Activated naive CD8-positive, alpha-beta T cell treated with anti-CD3 and anti-CD28 coated beads, Interleukin-2, amount 50 U/mL, for 24 hours (primary cell): Measurements from ENCODE around the gene HABP2.

Source experiments
- ATAC-seq: fragments of 150-1000 bp; cut with Tn5 transposase; one replicate; pipeline ENCODE4 v1.10.0; 2021
- DNase-seq: peaks from one replicate; pipeline ENCODE4 v3.0.0; 2021
- H3K27ac Mint-ChIP-seq: one replicate; pipeline ENCODE4 v1.8.0; 2021; ENCODE audit warnings: mild to moderate bottlenecking, mixed read lengths
- H3K27me3 Mint-ChIP-seq: one replicate; pipeline ENCODE4 v1.8.0; 2021; ENCODE audit warnings: mixed read lengths
- H3K36me3 Mint-ChIP-seq: one replicate; pipeline ENCODE4 v1.8.0; 2021; ENCODE audit warnings: low read depth, mixed read lengths
- H3K4me1 Mint-ChIP-seq: one replicate; pipeline ENCODE4 v1.8.0; 2021; ENCODE audit warnings: mixed read lengths
- H3K4me3 Mint-ChIP-seq: one replicate; pipeline ENCODE4 v1.8.0; 2021; ENCODE audit warnings: mild to moderate bottlenecking, moderate library complexity, mixed read lengths
- H3K9me3 Mint-ChIP-seq: one replicate; pipeline ENCODE4 v1.8.0; 2021; ENCODE audit warnings: mixed read lengths

The HABP2 gene

GRCh38 chr10:113538151-113538550, 14.7 kb upstream of the HABP2 start:
- Mint-ChIP-seq H3K4me3 (no peak overlapping the region), H3K9me3 (peaks cover 6% of the 10 kb centered on the region), H3K27me3 (peaks cover 12% of the 10 kb centered on the region), H3K4me1 (no peaks in the 10 kb centered on the region), H3K27ac (no peak overlapping the region), H3K36me3 (no peaks in the 10 kb centered on the region)
- DNase-seq (no peak), ATAC-seq (no peak)

- no peak for ATAC-seq
Observed at GRCh38 chr10:113539789-113540188, 13.1 kb upstream of the HABP2 start.

GRCh38 chr10:113540845-113541548, 11.9 kb upstream of the HABP2 start:
- no peak overlapping the region for H3K4me3 Mint-ChIP-seq
- ATAC-seq: peak; percentile 33
- H3K36me3 Mint-ChIP-seq: no peaks in the 10 kb centered on the region
- H3K27me3 Mint-ChIP-seq: peaks cover 6% of the 10 kb centered on the region
- H3K27ac Mint-ChIP-seq: no peak overlapping the region
- no peak for DNase-seq
- H3K9me3 Mint-ChIP-seq: no peaks in the 10 kb centered on the region
- no peaks in the 10 kb centered on the region for H3K4me1 Mint-ChIP-seq

More at GRCh38 chr10:113539789-113540188, 13.1 kb upstream of the HABP2 start:
- Mint-ChIP-seq H3K4me1 (no peaks in the 10 kb centered on the region), H3K9me3 (peaks cover 6% of the 10 kb centered on the region), H3K4me3 (no peak overlapping the region), H3K36me3 (no peaks in the 10 kb centered on the region), H3K27me3 (peaks cover 10% of the 10 kb centered on the region), H3K27ac (no peak overlapping the region)
- DNase-seq: no peak

GRCh38 chr10:113541549-113541927, 11.3 kb upstream of the HABP2 start:
- no peaks in the 10 kb centered on the region for H3K9me3 Mint-ChIP-seq
- no peak overlapping the region for H3K27ac Mint-ChIP-seq
- H3K27me3 Mint-ChIP-seq: peaks cover 6% of the 10 kb centered on the region

GRCh38 chr10:113543107-113543955, 9.5 kb upstream of the HABP2 start:
- Mint-ChIP-seq H3K4me1 (no peaks in the 10 kb centered on the region), H3K9me3 (no peaks in the 10 kb centered on the region), H3K36me3 (no peaks in the 10 kb centered on the region), H3K4me3 (no peak overlapping the region), H3K27me3 (peaks cover 6% of the 10 kb centered on the region), H3K27ac (no peak overlapping the region)
- ATAC-seq (no peak), DNase-seq (no peak)

More at GRCh38 chr10:113541549-113541927, 11.3 kb upstream of the HABP2 start:
- Mint-ChIP-seq H3K36me3 (no peaks in the 10 kb centered on the region), H3K4me3 (no peak overlapping the region), H3K4me1 (no peaks in the 10 kb centered on the region)
- DNase-seq: no peak
- no peak for ATAC-seq

- Mint-ChIP-seq H3K9me3 (no peaks in the 10 kb centered on the region), H3K27ac (no peak overlapping the region), H3K4me3 (no peak overlapping the region), H3K27me3 (peaks cover 3% of the 10 kb centered on the region), H3K4me1 (no peaks in the 10 kb centered on the region), H3K36me3 (no peaks in the 10 kb centered on the region)
- no peak for DNase-seq
- no peak for ATAC-seq
Observed at GRCh38 chr10:113544392-113544791, 8.5 kb upstream of the HABP2 start.

GRCh38 chr10:113547426-113547825, 5.4 kb upstream of the HABP2 start:
- H3K27me3 Mint-ChIP-seq: peaks cover 2% of the 10 kb centered on the region
- DNase-seq: no peak
- no peak overlapping the region for H3K27ac Mint-ChIP-seq

GRCh38 chr10:113549856-113550255, 3.0 kb upstream of the HABP2 start:
- DNase-seq (no peak), ATAC-seq (no peak)
- H3K36me3 Mint-ChIP-seq: no peaks in the 10 kb centered on the region
- no peak overlapping the region for H3K27ac Mint-ChIP-seq
- no peaks in the 10 kb centered on the region for H3K4me1 Mint-ChIP-seq
- peaks cover 5% of the 10 kb centered on the region for H3K27me3 Mint-ChIP-seq
- H3K9me3 Mint-ChIP-seq: no peaks in the 10 kb centered on the region
- H3K4me3 Mint-ChIP-seq: no peak overlapping the region

More at GRCh38 chr10:113547426-113547825, 5.4 kb upstream of the HABP2 start:
- ATAC-seq: no peak
- H3K9me3 Mint-ChIP-seq: no peaks in the 10 kb centered on the region
- no peaks in the 10 kb centered on the region for H3K36me3 Mint-ChIP-seq
- no peak overlapping the region for H3K4me3 Mint-ChIP-seq
- no peaks in the 10 kb centered on the region for H3K4me1 Mint-ChIP-seq

GRCh38 chr10:113550365-113550764, 2.5 kb upstream of the HABP2 start:
- no peaks in the 10 kb centered on the region for H3K4me1 Mint-ChIP-seq

GRCh38 chr10:113552014-113552413, 839 bp upstream of the HABP2 start:
- no peaks in the 10 kb centered on the region for H3K36me3 Mint-ChIP-seq
- ATAC-seq (no peak), DNase-seq (no peak)
- H3K27ac Mint-ChIP-seq: no peak overlapping the region
- no peaks in the 10 kb centered on the region for H3K4me1 Mint-ChIP-seq
- peaks cover 8% of the 10 kb centered on the region for H3K27me3 Mint-ChIP-seq
- no peak overlapping the region for H3K4me3 Mint-ChIP-seq
- no peaks in the 10 kb centered on the region for H3K9me3 Mint-ChIP-seq

More at GRCh38 chr10:113550365-113550764, 2.5 kb upstream of the HABP2 start:
- peaks cover 5% of the 10 kb centered on the region for H3K27me3 Mint-ChIP-seq
- H3K36me3 Mint-ChIP-seq: no peaks in the 10 kb centered on the region
- no peak for ATAC-seq
- no peak for DNase-seq
- H3K9me3 Mint-ChIP-seq: no peaks in the 10 kb centered on the region
- H3K27ac Mint-ChIP-seq: no peak overlapping the region
- no peak overlapping the region for H3K4me3 Mint-ChIP-seq

GRCh38 chr10:113553149-113553548, 296 bp downstream of the HABP2 start:
- H3K27me3 Mint-ChIP-seq: peaks cover 10% of the 10 kb centered on the region
- H3K36me3 Mint-ChIP-seq: no peaks in the 10 kb centered on the region
- no peak for DNase-seq
- H3K9me3 Mint-ChIP-seq: no peaks in the 10 kb centered on the region
- no peak overlapping the region for H3K27ac Mint-ChIP-seq
- ATAC-seq: no peak
- no peak overlapping the region for H3K4me3 Mint-ChIP-seq
- no peaks in the 10 kb centered on the region for H3K4me1 Mint-ChIP-seq

DNA sequence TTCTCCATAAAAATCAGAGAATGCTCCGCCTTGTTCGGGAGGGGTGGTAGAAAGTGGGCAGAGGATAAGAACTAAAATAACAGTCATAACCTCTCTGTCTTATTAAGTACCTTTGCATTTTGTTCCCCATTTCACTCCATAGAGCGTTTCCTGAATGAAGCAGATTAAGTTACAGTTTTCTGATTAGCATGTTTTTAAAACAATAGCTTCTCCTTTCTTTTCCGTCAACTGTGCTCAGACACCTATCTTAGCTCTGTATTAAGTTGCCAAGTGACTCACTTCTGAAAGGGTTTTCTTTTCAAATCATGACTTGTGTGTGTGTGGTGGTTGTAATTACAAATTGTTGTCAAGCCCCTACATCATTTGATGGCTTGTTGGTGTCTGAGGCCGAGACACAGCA, 1.4 kb downstream of the HABP2 start:
- H3K36me3 Mint-ChIP-seq: no peaks in the 10 kb centered on the region
- ATAC-seq: no peak
- no peak overlapping the region for H3K27ac Mint-ChIP-seq
- H3K4me1 Mint-ChIP-seq: no peaks in the 10 kb centered on the region
- H3K4me3 Mint-ChIP-seq: no peak overlapping the region
- DNase-seq: no peak
- peaks cover 12% of the 10 kb centered on the region for H3K27me3 Mint-ChIP-seq
- no peaks in the 10 kb centered on the region for H3K9me3 Mint-ChIP-seq

GRCh38 chr10:113555245-113555644, 2.4 kb downstream of the HABP2 start:
- no peaks in the 10 kb centered on the region for H3K9me3 Mint-ChIP-seq
- H3K27ac Mint-ChIP-seq: no peak overlapping the region
- H3K27me3 Mint-ChIP-seq: peaks cover 12% of the 10 kb centered on the region

GRCh38 chr10:113555751-113556150, 2.9 kb downstream of the HABP2 start:
- Mint-ChIP-seq H3K27ac (no peak overlapping the region), H3K9me3 (no peaks in the 10 kb centered on the region), H3K4me3 (no peak overlapping the region), H3K36me3 (no peaks in the 10 kb centered on the region), H3K27me3 (peaks cover 10% of the 10 kb centered on the region), H3K4me1 (no peaks in the 10 kb centered on the region)
- DNase-seq: no peak
- no peak for ATAC-seq

More at GRCh38 chr10:113555245-113555644, 2.4 kb downstream of the HABP2 start:
- no peaks in the 10 kb centered on the region for H3K4me1 Mint-ChIP-seq
- DNase-seq: no peak
- no peaks in the 10 kb centered on the region for H3K36me3 Mint-ChIP-seq
- no peak overlapping the region for H3K4me3 Mint-ChIP-seq
- no peak for ATAC-seq

DNA sequence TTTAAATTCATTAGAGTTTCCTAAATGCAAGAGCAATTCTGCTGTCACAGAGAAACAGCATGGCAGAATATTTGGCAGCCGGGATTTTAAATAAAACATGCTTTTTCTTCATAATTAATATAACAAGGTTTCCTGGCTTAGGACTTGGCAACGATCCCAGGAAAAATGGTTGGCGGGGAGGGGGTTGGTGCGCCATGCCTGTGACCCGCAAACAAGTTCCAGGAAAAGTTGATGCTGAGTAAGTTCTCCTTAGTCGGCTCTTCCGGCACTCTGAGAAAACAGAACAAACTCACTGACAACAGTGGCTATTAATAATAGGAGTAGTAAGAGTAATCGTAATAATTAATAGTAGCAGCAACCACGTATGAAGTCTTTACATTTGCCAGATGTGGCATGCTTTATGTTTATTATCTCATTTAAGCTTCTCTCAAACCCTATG, 4.6 kb downstream of the HABP2 start:
- Mint-ChIP-seq H3K27ac (no peak overlapping the region), H3K4me1 (no peaks in the 10 kb centered on the region), H3K27me3 (peaks cover 9% of the 10 kb centered on the region), H3K9me3 (no peaks in the 10 kb centered on the region), H3K4me3 (no peak overlapping the region), H3K36me3 (no peaks in the 10 kb centered on the region)
- DNase-seq (no peak), ATAC-seq (no peak)
